ENCODE data around the gene GALNTL6. TPM values are rescaled to one million over a fixed set of nuclear protein-coding genes. Genes with fewer than 3 reads are reported as not detected.

The GALNTL6 gene
- total RNA-seq, 1 experiment from 2014 or later: not detected

GRCh38 chr4:172995161-172995560, 1182.0 kb downstream of the GALNTL6 start:
- no peak overlapping the region for H3K4me2 ChIP-seq
- CTCF ChIA-PET: no interaction called here
- intact Hi-C loops (cut with micrococcal nuclease; ENCODE audit: unreplicated experiment): no loop called here

GRCh38 chr4:172995704-172996103, 1182.5 kb downstream of the GALNTL6 start:
- H3K27ac ChIP-seq: no peak overlapping the region
- H3K27me3 ChIP-seq (ENCODE audit: insufficient read depth, low read depth): no peaks in the 10 kb centered on the region
- no peaks in the 10 kb centered on the region for H3K79me2 ChIP-seq (ENCODE audit: low read depth)
- POLR2A ChIA-PET (ENCODE audit: unreplicated experiment): no interaction called here
- no peak overlapping the region for H3K4me2 ChIP-seq
- CTCF ChIA-PET: no interaction called here
- H3K36me3 ChIP-seq (ENCODE audit: low read depth): no peaks in the 10 kb centered on the region
- intact Hi-C loops (cut with micrococcal nuclease; ENCODE audit: unreplicated experiment): no loop called here
- H3K4me1 ChIP-seq (replicated peaks; ENCODE audit: insufficient read depth): peaks cover 23% of the 10 kb centered on the region
- no peak overlapping the region for H3K4me3 ChIP-seq
- no peaks in the 10 kb centered on the region for H3K9me2 ChIP-seq (ENCODE audit: insufficient read depth)
- H3F3A ChIP-seq (ENCODE audit: insufficient read depth, low read depth): peaks cover 5% of the 10 kb centered on the region; the same call in 1 of the 2 replicates
- BruUV-seq (replicated peaks): no TSS peak
- H3K9me3 ChIP-seq (ENCODE audit: insufficient read depth, low read depth): no peaks in the 10 kb centered on the region
- H2AFZ ChIP-seq: no peak overlapping the region
- no peak for DNase-seq
- TF ChIP-seq EZH2 (IDR thresholded peaks at IDR 0.05; ENCODE audit: low read depth): no peak
- TF ChIP-seq, protein P1, sequence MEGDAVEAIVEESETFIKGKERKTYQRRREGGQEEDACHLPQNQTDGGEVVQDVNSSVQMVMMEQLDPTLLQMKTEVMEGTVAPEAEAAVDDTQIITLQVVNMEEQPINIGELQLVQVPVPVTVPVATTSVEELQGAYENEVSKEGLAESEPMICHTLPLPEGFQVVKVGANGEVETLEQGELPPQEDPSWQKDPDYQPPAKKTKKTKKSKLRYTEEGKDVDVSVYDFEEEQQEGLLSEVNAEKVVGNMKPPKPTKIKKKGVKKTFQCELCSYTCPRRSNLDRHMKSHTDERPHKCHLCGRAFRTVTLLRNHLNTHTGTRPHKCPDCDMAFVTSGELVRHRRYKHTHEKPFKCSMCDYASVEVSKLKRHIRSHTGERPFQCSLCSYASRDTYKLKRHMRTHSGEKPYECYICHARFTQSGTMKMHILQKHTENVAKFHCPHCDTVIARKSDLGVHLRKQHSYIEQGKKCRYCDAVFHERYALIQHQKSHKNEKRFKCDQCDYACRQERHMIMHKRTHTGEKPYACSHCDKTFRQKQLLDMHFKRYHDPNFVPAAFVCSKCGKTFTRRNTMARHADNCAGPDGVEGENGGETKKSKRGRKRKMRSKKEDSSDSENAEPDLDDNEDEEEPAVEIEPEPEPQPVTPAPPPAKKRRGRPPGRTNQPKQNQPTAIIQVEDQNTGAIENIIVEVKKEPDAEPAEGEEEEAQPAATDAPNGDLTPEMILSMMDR (conservative IDR thresholded peaks at IDR 0.05): no peak
- no peaks in the 10 kb centered on the region for H4K20me1 ChIP-seq (ENCODE audit: insufficient read depth)

More at GRCh38 chr4:172995161-172995560, 1182.0 kb downstream of the GALNTL6 start:
- H2AFZ ChIP-seq: no peak overlapping the region
- H4K20me1 ChIP-seq (ENCODE audit: insufficient read depth): no peaks in the 10 kb centered on the region
- no peaks in the 10 kb centered on the region for H3K27me3 ChIP-seq (ENCODE audit: insufficient read depth, low read depth)
- H3K9me3 ChIP-seq (ENCODE audit: insufficient read depth, low read depth): no peaks in the 10 kb centered on the region
- BruUV-seq (replicated peaks): no TSS peak
- no peaks in the 10 kb centered on the region for H3K9me2 ChIP-seq (ENCODE audit: insufficient read depth)
- H3K27ac ChIP-seq: no peak overlapping the region
- POLR2A ChIA-PET (ENCODE audit: unreplicated experiment): no interaction called here
- H3K79me2 ChIP-seq (ENCODE audit: low read depth): no peaks in the 10 kb centered on the region
- H3K4me3 ChIP-seq: no peak overlapping the region
- peaks cover 23% of the 10 kb centered on the region for H3K4me1 ChIP-seq (replicated peaks; ENCODE audit: insufficient read depth)
- H3K36me3 ChIP-seq (ENCODE audit: low read depth): no peaks in the 10 kb centered on the region
- DNase-seq: no peak
- TF ChIP-seq, protein P1 (conservative IDR thresholded peaks at IDR 0.05): no peak
- TF ChIP-seq EZH2 (IDR thresholded peaks at IDR 0.05; ENCODE audit: low read depth): no peak
- H3F3A ChIP-seq (ENCODE audit: insufficient read depth, low read depth): peaks cover 5% of the 10 kb centered on the region; the same call in 1 of the 2 replicates

DNA sequence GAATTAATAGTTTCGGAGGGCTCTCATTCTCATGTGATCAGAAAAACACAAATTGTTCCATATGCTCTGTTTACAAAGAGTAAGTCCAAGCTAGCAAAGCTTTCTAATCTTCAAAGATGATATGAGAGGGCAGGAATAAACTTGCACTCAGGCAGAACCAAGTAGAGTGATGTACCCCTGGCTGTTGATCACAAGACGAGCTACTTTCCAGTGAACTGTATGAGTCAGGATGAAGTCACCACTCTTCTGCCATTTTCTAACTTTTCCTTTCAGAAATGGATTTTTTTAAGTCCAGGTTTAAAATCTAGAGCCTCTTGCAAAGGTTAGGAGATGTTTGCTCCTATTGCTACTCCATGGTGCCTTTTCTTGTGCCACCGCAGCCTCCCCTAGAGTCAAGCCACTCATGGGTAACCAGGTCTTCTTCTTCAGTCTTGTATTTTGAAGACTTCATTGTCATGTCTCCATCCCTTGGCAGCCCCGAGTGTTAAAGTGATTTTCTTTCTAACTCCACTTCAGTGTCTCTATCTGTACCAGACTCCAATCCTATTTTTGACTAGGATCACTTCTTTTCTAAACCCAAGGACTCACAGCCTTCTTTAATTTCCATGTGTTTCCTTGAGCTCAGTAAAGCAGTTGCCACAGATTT, 1183.5 kb downstream of the GALNTL6 start:
- no peaks in the 10 kb centered on the region for H3K9me2 ChIP-seq (ENCODE audit: insufficient read depth)

More for the DNA sequence above, 1183.5 kb downstream of the GALNTL6 start:
- H3K36me3 ChIP-seq (ENCODE audit: low read depth): no peaks in the 10 kb centered on the region
- ChIA-PET POLR2A (ENCODE audit: unreplicated experiment) (interaction anchor here (0.5 kb wide), 1 partner anchor 305 kb away, joined by 3 read pairs; no protein-coding TSS in a partner anchor), CTCF (no interaction called here)
- H3K9me3 ChIP-seq (ENCODE audit: insufficient read depth, low read depth): no peaks in the 10 kb centered on the region
- no peak overlapping the region for H3K4me2 ChIP-seq
- H3K79me2 ChIP-seq (ENCODE audit: low read depth): no peaks in the 10 kb centered on the region
- DNase-seq: no peak
- peaks cover 5% of the 10 kb centered on the region; the same call in 1 of the 2 replicates for H3F3A ChIP-seq (ENCODE audit: insufficient read depth, low read depth)
- intact Hi-C loops (cut with micrococcal nuclease; ENCODE audit: unreplicated experiment): no loop called here
- H4K20me1 ChIP-seq (ENCODE audit: insufficient read depth): no peaks in the 10 kb centered on the region
- no peak overlapping the region for H3K4me3 ChIP-seq
- no TSS peak for BruUV-seq (replicated peaks)
- H2AFZ ChIP-seq: no peak overlapping the region; the same call in 1 of the 2 replicates
- TF ChIP-seq, protein P1 (conservative IDR thresholded peaks at IDR 0.05): no peak
- no peak for TF ChIP-seq EZH2 (IDR thresholded peaks at IDR 0.05; ENCODE audit: low read depth)
- no peaks in the 10 kb centered on the region for H3K27me3 ChIP-seq (ENCODE audit: insufficient read depth, low read depth)
- peaks cover 23% of the 10 kb centered on the region for H3K4me1 ChIP-seq (replicated peaks; ENCODE audit: insufficient read depth)
- no peak overlapping the region for H3K27ac ChIP-seq
